ENCODE data around the gene ALDH16A1.

The ALDH16A1 gene

GRCh38 chr19:49512970-49513745 lies 60.1 kb downstream of the ALDH16A1 start:
- DNase-seq (ENCODE audit: low read depth in 2 of 2) = no peak

- DNase-seq (ENCODE audit: low read depth in 2 of 2) = no peak
Observed at GRCh38 chr19:49513746-49514118, 60.7 kb downstream of the ALDH16A1 start.

- no peak for DNase-seq (ENCODE audit: low read depth in 2 of 2)
Observed at GRCh38 chr19:49514151-49514550, 61.1 kb downstream of the ALDH16A1 start.

- DNase-seq (ENCODE audit: low read depth in 2 of 2) = no peak
Observed at GRCh38 chr19:49515767-49516166, 62.7 kb downstream of the ALDH16A1 start.

- no peak for DNase-seq (ENCODE audit: low read depth in 2 of 2)
Observed at GRCh38 chr19:49518033-49518432, 65.0 kb downstream of the ALDH16A1 start.

All from stimulated activated CD8-positive, alpha-beta memory T cell treated with anti-CD3 and anti-CD28 coated beads, Interleukin-2, amount 100 ng/mL, for 48 hours (primary cell).